HG02973 (cell line): Measurements from ENCODE around the gene COLEC12.

Experiments used
- ATAC-seq: cut with Tn5 transposase; IDR thresholded peaks from one replicate; pipeline ENCODE4 v1.9.1; 2021; ENCODE audit warnings: moderate library complexity; ENCODE audit not compliant: unreplicated experiment

Gene COLEC12

DNA sequence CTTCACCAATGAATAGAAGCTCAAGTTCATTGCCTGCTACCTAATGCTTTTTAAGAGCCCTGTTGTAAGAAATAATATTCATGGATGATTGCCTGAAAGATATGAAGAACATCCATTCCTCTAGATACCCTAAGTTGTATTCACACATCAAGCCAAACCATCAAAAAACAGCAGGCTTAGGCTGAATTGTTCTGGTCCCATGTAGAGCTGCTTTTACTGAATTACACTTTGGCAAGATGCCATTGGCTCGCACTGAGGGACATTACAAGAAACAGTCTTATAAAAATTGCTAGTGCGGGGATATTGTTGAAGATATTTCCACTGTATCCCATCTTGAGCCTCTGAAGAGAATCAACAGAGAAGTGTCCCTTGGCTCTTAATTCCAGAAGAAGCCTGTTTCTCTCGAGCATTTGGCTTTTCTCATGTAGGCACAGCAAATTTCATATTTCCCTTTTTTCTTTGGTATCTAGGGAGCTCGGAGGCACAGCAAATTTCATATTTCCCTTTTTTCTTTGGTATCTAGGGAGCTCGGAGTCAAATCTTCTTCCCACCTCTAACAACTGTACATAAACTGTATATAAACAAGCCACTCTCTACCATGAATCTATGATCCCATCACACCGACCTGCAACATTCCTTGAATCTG lies 107.5 kb downstream of the COLEC12 start:
- no peak for ATAC-seq

- no peak for ATAC-seq
These were observed 109.6 kb downstream of the COLEC12 start for GRCh38 chr18:390741-391478.

DNA sequence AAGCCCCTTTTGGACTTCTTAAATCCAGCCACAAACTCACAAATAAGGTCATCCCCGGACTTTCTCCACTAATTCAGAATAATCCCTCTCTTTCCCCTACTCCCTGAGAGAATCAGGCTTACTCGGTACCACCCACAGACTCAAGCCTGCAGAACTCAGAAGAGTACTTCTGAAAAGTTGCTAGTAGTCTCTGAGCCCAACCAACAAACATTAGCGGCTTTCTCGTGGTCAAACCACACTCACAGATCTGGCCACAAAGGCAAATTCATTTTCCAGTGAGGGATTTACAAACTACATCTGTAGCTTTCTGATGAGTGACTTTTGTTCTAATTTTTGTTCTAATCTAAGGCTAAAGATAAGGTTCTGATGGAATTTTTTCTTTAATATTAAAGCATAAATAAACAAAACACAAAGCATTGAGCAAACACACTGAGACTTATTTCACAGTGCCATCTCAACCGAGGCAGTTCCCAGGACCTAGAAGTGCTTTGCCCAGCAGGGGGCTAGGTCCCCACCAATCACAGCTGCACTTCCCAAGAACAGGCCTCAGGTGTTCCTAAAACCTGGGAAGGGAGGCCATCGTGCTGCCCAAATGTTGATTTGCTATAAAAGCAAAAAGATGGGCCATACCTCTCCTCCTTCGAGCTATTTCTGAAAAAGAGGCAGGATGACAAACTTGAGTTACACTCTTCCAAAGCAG lies 110.7 kb downstream of the COLEC12 start:
- ATAC-seq: no peak

GRCh38 chr18:388200-388599 lies 112.3 kb downstream of the COLEC12 start:
- ATAC-seq: no peak

GRCh38 chr18:386994-387393 lies 113.5 kb downstream of the COLEC12 start:
- no peak for ATAC-seq

DNA sequence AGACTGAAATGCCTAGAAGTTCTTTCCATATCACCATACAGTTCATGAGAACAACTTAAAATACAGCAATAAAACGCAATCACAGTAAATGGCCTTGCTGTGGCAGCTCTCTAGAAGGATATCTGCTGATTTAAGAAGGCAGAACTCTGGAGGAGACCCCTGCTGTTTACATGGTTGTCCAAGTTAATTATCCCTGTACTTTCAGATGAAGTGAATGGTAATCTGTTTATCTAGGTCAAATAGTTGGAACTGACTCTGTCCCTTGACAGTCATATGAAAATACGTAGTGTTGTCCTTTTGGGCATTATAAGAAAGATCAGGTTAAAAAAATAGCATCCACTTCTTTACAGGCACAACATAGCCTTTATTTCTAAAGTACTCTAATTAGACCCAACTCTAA lies 115.6 kb downstream of the COLEC12 start:
- no peak for ATAC-seq

DNA sequence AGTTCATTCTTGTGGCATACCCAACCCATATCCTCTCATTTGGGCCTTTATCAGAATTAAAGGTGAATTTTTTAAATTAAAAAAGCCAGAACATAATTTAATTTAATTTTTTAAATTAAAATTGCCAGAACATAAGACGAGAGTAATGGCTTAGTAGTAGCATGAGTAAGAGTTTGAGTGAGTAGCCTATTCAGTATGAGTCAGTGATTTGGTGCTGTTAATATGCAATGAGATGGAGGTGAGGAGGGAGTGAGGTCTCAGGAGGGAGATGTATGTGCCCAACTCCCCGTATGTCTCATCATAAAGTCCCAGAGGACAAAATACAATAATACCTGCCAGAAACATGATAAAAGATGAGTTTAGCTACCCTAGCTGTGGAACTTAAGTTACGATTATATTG lies 117.4 kb downstream of the COLEC12 start:
- no peak for ATAC-seq

DNA sequence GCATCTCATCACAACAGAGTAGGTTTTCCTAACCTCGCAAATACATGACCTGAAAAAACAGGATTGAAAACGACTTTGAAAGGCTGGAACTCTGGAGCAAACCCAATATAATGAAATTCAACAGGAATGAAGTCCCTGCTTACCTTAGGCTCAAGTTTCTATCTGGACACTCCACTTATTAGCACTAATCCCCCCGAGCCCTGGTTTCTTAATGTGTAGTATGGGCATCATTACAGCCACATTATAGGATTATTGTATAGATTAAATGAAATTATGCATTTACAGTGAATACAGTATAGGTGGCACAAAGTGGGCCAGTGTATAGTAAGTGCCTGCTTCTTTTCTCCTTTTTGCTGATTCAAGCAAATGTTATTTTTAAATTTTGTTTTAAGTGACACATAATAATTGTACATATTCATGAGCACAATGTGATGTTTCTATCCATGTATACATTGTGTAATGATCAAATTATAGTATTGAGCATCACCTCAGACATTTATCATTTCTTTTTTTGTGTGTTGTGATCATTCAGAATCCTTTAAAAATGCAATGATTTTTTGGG lies 118.0 kb downstream of the COLEC12 start:
- no peak for ATAC-seq

DNA sequence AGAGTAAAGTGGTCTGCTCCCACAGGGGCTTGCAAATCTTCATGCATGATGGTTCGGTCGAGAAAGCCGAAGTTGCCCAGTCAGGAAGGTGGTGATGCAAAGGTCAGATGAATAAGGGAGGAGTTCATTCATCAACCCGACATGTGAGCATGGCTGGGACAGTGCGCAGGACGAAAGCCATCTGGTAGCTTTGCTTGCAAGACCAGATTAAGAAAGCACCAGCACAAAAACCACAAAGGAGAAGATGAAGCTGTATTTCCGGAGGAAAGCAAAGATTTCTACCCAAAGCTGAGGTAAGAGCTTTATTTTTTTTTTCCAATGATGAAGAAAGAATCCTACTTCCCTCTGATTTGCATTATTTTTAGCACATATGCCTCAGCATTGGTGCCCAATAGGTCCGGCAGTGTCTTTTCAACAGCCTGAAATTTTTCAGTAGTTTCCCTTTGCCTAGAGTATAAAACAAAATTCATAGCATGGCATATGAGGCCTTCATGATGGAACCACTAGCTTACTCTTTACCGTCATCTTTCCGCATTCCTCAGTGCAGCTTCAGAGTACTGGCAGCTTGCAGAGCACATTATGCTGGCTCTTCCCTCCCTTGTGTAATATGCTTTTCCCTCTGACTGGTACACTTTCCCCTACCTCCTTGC lies 120.7 kb downstream of the COLEC12 start:
- no peak for ATAC-seq

DNA sequence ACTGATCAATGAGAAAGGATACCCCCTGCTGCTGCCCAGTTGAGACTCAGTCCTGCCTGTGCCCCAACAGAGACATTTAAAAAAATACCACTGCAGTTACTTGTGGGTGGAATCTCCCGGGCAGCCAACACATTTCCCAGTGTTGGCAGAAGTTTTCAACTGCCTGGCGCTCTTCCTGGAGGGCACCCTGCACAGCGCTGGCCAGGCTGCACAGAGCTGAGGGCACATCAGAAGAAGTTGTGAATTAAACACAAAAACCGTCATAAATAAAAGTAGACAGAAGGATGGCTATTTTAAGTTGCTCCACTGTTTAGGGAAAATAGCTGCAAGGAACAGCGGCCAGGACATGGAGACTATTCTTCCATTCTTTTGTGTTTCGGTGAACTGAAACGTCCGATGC lies 122.4 kb downstream of the COLEC12 start:
- ATAC-seq: no peak

DNA sequence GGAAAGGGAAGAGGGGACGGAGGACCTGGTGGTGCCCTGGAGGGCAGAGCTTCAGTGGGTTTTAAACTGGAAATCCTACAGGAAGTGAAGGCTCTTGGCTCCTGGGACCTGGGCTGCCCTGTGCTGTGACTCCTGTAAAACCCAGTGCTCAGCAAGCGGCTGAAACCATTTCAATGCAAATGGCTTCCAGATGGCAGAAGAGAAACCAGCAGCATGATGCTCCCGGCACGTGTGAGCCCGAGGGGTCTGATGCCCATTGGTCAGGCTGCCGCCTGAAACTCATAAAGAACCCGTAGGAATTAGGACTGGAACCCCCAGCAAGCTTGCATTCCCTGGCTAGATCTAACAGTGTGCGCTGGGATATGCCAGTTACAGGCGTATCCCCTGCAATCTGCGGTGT lies 123.4 kb downstream of the COLEC12 start:
- no peak for ATAC-seq

GRCh38 chr18:376311-376710 lies 124.2 kb downstream of the COLEC12 start:
- no peak for ATAC-seq

DNA sequence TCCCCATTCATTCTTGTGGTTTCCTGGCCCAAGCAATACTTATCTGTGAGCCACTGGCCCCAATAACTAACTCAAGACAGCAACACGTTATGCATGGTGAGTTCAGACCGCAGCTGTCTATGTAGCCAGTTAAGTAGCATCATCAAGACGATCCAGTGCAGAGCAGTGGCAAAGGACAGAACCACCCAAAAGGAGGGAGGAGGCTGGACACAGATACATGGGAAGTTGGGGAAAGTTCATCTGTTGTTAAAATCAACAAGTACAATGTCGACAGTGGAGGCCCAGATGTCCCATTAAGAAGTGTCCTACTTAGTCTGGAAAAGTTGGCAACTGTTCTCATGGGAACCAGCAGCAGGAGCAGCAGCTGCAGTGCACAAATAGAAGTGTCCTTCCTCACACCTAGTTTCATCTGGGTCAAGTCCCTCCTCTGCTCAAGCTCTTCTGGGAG lies 125.8 kb downstream of the COLEC12 start:
- peak; percentile 53 for ATAC-seq

GRCh38 chr18:373780-374179 lies 126.7 kb downstream of the COLEC12 start:
- ATAC-seq: no peak

GRCh38 chr18:371609-371982 lies 128.9 kb downstream of the COLEC12 start:
- ATAC-seq: no peak

GRCh38 chr18:370751-371608 lies 129.5 kb downstream of the COLEC12 start:
- ATAC-seq: no peak

DNA sequence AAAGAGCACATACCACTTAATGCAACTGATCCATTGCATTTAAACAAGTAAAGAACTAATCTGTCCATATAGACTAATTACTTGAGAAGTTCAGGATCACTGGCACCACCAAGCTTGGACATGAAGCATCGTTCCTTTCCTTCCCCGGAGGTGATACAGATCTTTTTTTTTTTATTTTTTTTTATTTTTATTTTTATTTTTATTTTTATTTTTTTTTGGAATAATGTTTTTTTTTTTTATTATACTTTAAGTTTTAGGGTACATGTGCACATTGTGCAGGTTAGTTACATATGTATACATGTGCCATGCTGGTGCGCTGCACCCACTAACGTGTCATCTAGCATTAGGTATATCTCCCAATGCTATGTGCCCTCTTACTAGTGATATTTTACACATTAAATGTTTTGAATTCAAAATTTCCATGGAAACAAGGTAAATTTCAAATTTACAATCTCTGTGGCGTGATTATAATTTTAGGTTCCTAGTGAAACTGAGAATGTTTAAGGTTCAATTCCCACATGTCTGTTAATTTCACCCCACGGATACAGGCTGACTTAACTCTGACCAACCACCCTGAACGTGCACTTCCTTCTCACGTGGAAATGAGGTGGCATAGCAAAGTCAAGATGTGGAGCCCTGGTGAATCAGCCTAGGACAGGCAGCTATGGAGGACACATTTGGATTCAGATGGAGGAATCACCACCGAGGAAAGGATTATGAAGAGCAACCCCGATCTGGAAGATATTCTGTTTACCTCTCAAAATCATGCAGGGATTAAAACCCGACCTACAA lies 131.1 kb downstream of the COLEC12 start:
- no peak for ATAC-seq

DNA sequence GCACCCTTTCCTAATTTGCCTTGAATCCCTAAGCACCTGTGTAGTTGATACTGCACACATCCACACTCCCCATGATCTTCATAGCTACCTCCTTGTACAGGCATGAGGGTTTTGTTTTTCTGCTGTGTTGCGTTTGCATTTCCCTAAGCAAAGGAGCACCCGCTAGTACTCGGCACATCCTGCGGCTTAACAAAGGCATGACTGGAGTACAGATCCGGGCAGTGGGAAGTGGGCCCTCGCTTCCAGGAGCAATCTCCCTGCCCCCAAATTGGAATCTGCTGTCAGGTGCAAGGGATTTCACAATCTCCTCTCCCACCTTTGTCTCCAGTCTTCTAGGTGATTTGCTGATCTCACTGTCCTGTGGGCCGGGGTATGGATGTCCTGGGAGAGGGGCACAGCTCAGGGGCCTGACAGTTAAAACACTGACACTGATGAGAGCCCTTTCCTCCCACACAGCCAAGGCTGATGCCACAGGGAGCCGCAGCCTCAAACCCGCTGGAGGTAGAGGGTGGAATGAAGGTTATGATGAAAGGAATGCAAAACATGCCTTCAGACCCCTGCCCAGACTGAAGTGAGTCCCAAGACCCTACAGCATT lies 133.9 kb downstream of the COLEC12 start:
- ATAC-seq: no peak

DNA sequence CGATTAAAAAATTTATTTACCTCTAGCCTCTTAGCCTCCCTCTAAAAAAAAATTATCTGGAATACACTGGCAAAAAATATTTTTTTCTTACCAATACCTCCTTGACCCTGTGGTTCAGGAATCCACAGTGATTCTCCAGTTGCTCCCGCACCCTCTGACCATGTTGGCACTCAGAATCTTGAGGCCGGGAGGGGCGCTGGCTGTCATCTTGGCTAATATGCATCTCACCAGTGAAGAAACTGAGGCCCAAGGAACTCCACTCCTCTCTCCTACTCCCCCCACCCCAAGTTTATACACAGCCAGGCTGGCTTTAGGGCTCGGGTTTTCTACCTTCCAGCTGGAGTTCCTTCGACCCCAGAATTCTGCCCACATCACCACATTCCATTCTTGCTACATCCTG lies 134.8 kb downstream of the COLEC12 start:
- no peak for ATAC-seq
